ENCODE data around the gene DMRTB1.
A peak's percentile ranks its signal among the peaks of the same experiment; 100 is the strongest.
"Not testable (repeated sequence)": the region's sequence is repeated elsewhere in the genome, so short reads cannot be mapped to it uniquely, and the experiment has no call there.

DMRTB1 gene

GRCh38 chr1:53420341-53420740 is 38.9 kb upstream of the DMRTB1 start:
- DNase-seq (ENCODE audit: low read depth): no peak
- TF ChIP-seq CTCF (IDR thresholded peaks at IDR 0.05; ENCODE audit: control insufficient read depth, extremely low read depth, insufficient read depth): no peak
- no peak overlapping the region for H3K4me3 ChIP-seq (ENCODE audit: low read depth, low read length)

- DNase-seq (ENCODE audit: low read depth): no peak
- no peak overlapping the region for H3K4me3 ChIP-seq (ENCODE audit: low read depth, low read length)
- TF ChIP-seq CTCF (IDR thresholded peaks at IDR 0.05; ENCODE audit: control insufficient read depth, extremely low read depth, insufficient read depth): no peak
Measured at GRCh38 chr1:53421208-53421607, 38.0 kb upstream of the DMRTB1 start.

- H3K4me3 ChIP-seq (ENCODE audit: low read depth, low read length): no peak overlapping the region
- peak; percentile 11 for DNase-seq (ENCODE audit: low read depth)
- peak; percentile 38 for TF ChIP-seq CTCF (IDR thresholded peaks at IDR 0.05; ENCODE audit: control insufficient read depth, extremely low read depth, insufficient read depth)
Measured at GRCh38 chr1:53430261-53430660, 28.9 kb upstream of the DMRTB1 start.

- H3K4me3 ChIP-seq (ENCODE audit: low read depth, low read length): no peak overlapping the region
- no peak for DNase-seq (ENCODE audit: low read depth)
- no peak for TF ChIP-seq CTCF (IDR thresholded peaks at IDR 0.05; ENCODE audit: control insufficient read depth, extremely low read depth, insufficient read depth)
Measured at GRCh38 chr1:53430779-53431178, 28.4 kb upstream of the DMRTB1 start.

- no peak overlapping the region for H3K4me3 ChIP-seq (ENCODE audit: low read depth, low read length)
- no peak for DNase-seq (ENCODE audit: low read depth)
- no peak for TF ChIP-seq CTCF (IDR thresholded peaks at IDR 0.05; ENCODE audit: control insufficient read depth, extremely low read depth, insufficient read depth)
Measured at GRCh38 chr1:53431244-53431643, 28.0 kb upstream of the DMRTB1 start.

- no peak for TF ChIP-seq CTCF (IDR thresholded peaks at IDR 0.05; ENCODE audit: control insufficient read depth, extremely low read depth, insufficient read depth)
- no peak for DNase-seq (ENCODE audit: low read depth)
- H3K4me3 ChIP-seq (ENCODE audit: low read depth, low read length): no peak overlapping the region
Measured at GRCh38 chr1:53431805-53432565, 27.2 kb upstream of the DMRTB1 start.

GRCh38 chr1:53432611-53433010 is 26.6 kb upstream of the DMRTB1 start:
- H3K4me3 ChIP-seq (ENCODE audit: low read depth, low read length): no peak overlapping the region
- no peak for TF ChIP-seq CTCF (IDR thresholded peaks at IDR 0.05; ENCODE audit: control insufficient read depth, extremely low read depth, insufficient read depth)

GRCh38 chr1:53434405-53435007 is 24.7 kb upstream of the DMRTB1 start:
- not testable (repeated sequence) for DNase-seq (ENCODE audit: low read depth); H3K4me3 ChIP-seq (ENCODE audit: low read depth, low read length)

More at GRCh38 chr1:53432611-53433010, 26.6 kb upstream of the DMRTB1 start:
- DNase-seq (ENCODE audit: low read depth): no peak
